HEK293 (cell line): ENCODE results near the gene SSMEM1.
A peak's percentile ranks its signal among the peaks of the same experiment; 100 is the strongest.

Source experiments
- CTCF ChIA-PET: fragments of 350-600 bp; formaldehyde crosslinking; extraction: SDS; loops from one replicate; lab custom pipeline; 2021; ENCODE audit warnings: antibody characterized with exemption; lab: Yijun Ruan, JAX
- POLR2A ChIA-PET: fragments of 300-600 bp; formaldehyde crosslinking; extraction: SDS; loops from one replicate; lab custom pipeline; 2020; ENCODE audit warnings: antibody characterized with exemption, inconsistent platforms; lab: Yijun Ruan, JAX
- H3K27ac ChIP-seq: fragments of 200-500 bp; sonication (Bioruptor generic); 2 replicates; pipeline ENCODE4 v1.5.1; 2014; ENCODE audit warnings: low read depth, low read length, control low read depth, inconsistent platforms; ENCODE audit errors: extremely low read depth
- H3K36me3 ChIP-seq, 2 experiments: fragments of 200-500 bp in 1 of 2; sonication (Bioruptor generic) in 1 of 2; 1 replicate in 1 of 2; 2 replicates in 1 of 2; pipeline ENCODE4 v1.5.1; 2014 to 2017; ENCODE audit warnings: inconsistent platforms in 2 of 2, low read length in 2 of 2; ENCODE audit not compliant: control insufficient read depth in 2 of 2, insufficient read depth in 1 of 2
- H3K4me1 ChIP-seq: fragments of 200-500 bp; sonication (Bioruptor generic); 2 replicates; pipeline ENCODE4 v1.5.1; 2014; ENCODE audit warnings: mild to moderate bottlenecking, low read length, inconsistent platforms; ENCODE audit not compliant: control insufficient read depth, insufficient read depth
- H3K4me3 ChIP-seq: 2 replicates; pipeline ENCODE4 v1.5.1; 2011; ENCODE audit warnings: low read depth, mild to moderate bottlenecking, control low read depth, low read length, moderate library complexity
- H3K9me3 ChIP-seq: fragments of 200-500 bp; sonication (Bioruptor generic); 2 replicates; pipeline ENCODE4 v1.5.1; 2014; ENCODE audit warnings: low read depth, low read length, inconsistent platforms; ENCODE audit not compliant: control insufficient read depth, insufficient read depth
- GFI1B ChIP-seq: fragments of 450-650 bp; formaldehyde crosslinking; IDR thresholded peaks from 2 replicates; pipeline ENCODE4 v1.5.1; 2016; ENCODE audit warnings: missing biosample characterization, missing genetic modification characterization
- HOXD13 ChIP-seq: sonication (generic); formaldehyde crosslinking; IDR thresholded peaks from 2 replicates; pipeline ENCODE4 v1.8.0; 2022; ENCODE audit warnings: missing genetic modification reagents, borderline replicate concordance
- KLF1 ChIP-seq: fragments of 450-650 bp; formaldehyde crosslinking; IDR thresholded peaks from 2 replicates; pipeline ENCODE4 v1.5.1; 2016; ENCODE audit warnings: missing biosample characterization, missing genetic modification characterization
- KLF8 ChIP-seq: fragments of 450-650 bp; formaldehyde crosslinking; IDR thresholded peaks from 2 replicates; pipeline ENCODE4 v1.5.1; 2016; ENCODE audit warnings: missing biosample characterization, missing genetic modification characterization
- SALL2 ChIP-seq: fragments of 450-650 bp; formaldehyde crosslinking; IDR thresholded peaks from 2 replicates; pipeline ENCODE4 v1.5.0; 2017; ENCODE audit warnings: missing biosample characterization, mild to moderate bottlenecking, missing genetic modification characterization, borderline replicate concordance
- ZNF23 ChIP-seq: fragments of 450-650 bp; formaldehyde crosslinking; IDR thresholded peaks from 2 replicates; pipeline ENCODE4 v1.5.1; 2016; ENCODE audit warnings: missing biosample characterization, missing genetic modification characterization, borderline replicate concordance
- ZNF311 ChIP-seq: fragments of 450-650 bp; formaldehyde crosslinking; IDR thresholded peaks from 2 replicates; pipeline ENCODE4 v1.5.1; 2017; ENCODE audit warnings: missing biosample characterization, missing genetic modification characterization, borderline replicate concordance
- ZNF416 ChIP-seq: fragments of 450-650 bp; formaldehyde crosslinking; IDR thresholded peaks from 2 replicates; pipeline ENCODE4 v1.5.1; 2016; ENCODE audit warnings: missing biosample characterization, missing genetic modification characterization
- ZNF510 ChIP-seq: fragments of 450-650 bp; formaldehyde crosslinking; IDR thresholded peaks from 2 replicates; pipeline ENCODE4 v1.5.1; 2018; ENCODE audit warnings: mild to moderate bottlenecking, missing genetic modification characterization, missing biosample characterization; ENCODE audit not compliant: insufficient replicate concordance
- ZNF549 ChIP-seq: fragments of 450-650 bp; IDR thresholded peaks from 2 replicates; pipeline ENCODE4 v1.5.1; 2018; ENCODE audit warnings: missing biosample characterization, missing genetic modification characterization, mild to moderate bottlenecking, inconsistent platforms, moderate library complexity
- ZNF555 ChIP-seq: fragments of 450-650 bp; formaldehyde crosslinking; conservative IDR thresholded peaks from 2 replicates; pipeline ENCODE4 v1.5.1; 2017; ENCODE audit warnings: missing biosample characterization, mild to moderate bottlenecking, missing genetic modification characterization, inconsistent platforms
- ZNF585B ChIP-seq: fragments of 450-650 bp; formaldehyde crosslinking; IDR thresholded peaks from 2 replicates; pipeline ENCODE4 v1.5.1; 2016; ENCODE audit warnings: missing biosample characterization, missing genetic modification characterization
- ZNF624 ChIP-seq: fragments of 450-650 bp; formaldehyde crosslinking; IDR thresholded peaks from 2 replicates; pipeline ENCODE4 v1.5.1; 2017; ENCODE audit warnings: missing biosample characterization, missing genetic modification characterization
- ZNF626 ChIP-seq: fragments of 450-650 bp; sonication (Bioruptor Pico); formaldehyde crosslinking; IDR thresholded peaks from 2 replicates; pipeline ENCODE4 v1.5.1; 2018; ENCODE audit warnings: missing biosample characterization, missing genetic modification characterization, inconsistent platforms
- ZNF658 ChIP-seq: fragments of 450-650 bp; formaldehyde crosslinking; IDR thresholded peaks from 2 replicates; pipeline ENCODE4; 2016; ENCODE audit warnings: missing biosample characterization, missing genetic modification characterization
- ZNF677 ChIP-seq: fragments of 450-650 bp; IDR thresholded peaks from 2 replicates; pipeline ENCODE4 v1.5.0; 2018; ENCODE audit warnings: missing biosample characterization, mild to moderate bottlenecking, missing genetic modification characterization, moderate library complexity
- ZNF768 ChIP-seq: fragments of 450-650 bp; formaldehyde crosslinking; IDR thresholded peaks from 2 replicates; pipeline ENCODE4 v1.5.1; 2018; ENCODE audit warnings: missing biosample characterization, mild to moderate bottlenecking, missing genetic modification characterization
- ZNF830 ChIP-seq: fragments of 450-650 bp; IDR thresholded peaks from 2 replicates; pipeline ENCODE4 v1.5.0; 2018; ENCODE audit warnings: missing biosample characterization, missing genetic modification characterization, low read depth, mild to moderate bottlenecking, moderate library complexity
- ZNF843 ChIP-seq: fragments of 450-650 bp; formaldehyde crosslinking; IDR thresholded peaks from 2 replicates; pipeline ENCODE4 v1.5.1; 2016; ENCODE audit warnings: missing biosample characterization, missing genetic modification characterization
- ZSCAN23 ChIP-seq: fragments of 450-650 bp; formaldehyde crosslinking; IDR thresholded peaks from 2 replicates; pipeline ENCODE4 v1.5.1; 2016; ENCODE audit warnings: missing biosample characterization, missing genetic modification characterization
- TF ChIP-seq, protein P1 (sequence below): fragments of 450-650 bp; formaldehyde crosslinking; IDR thresholded peaks from 2 replicates; pipeline ENCODE4 v1.5.1; 2016; ENCODE audit warnings: missing biosample characterization, missing genetic modification characterization
- TF ChIP-seq, protein P2 (sequence below): sonication (generic); formaldehyde crosslinking; IDR thresholded peaks from 2 replicates; pipeline ENCODE4 v1.8.1; 2022; ENCODE audit warnings: mild to moderate bottlenecking, moderate library complexity, missing genetic modification reagents
- TF ChIP-seq, protein P3 (sequence below): fragments of 450-650 bp; formaldehyde crosslinking; IDR thresholded peaks from 2 replicates; pipeline ENCODE4 v1.5.1; 2017; ENCODE audit warnings: missing biosample characterization, missing genetic modification characterization
- TF ChIP-seq, protein P4 (sequence below): fragments of 450-650 bp; formaldehyde crosslinking; optimal IDR thresholded peaks from 2 replicates; pipeline ENCODE3; 2016; ENCODE audit warnings: missing biosample characterization, mild to moderate bottlenecking, missing genetic modification characterization
- TF ChIP-seq, protein P5 (sequence below): fragments of 450-650 bp; formaldehyde crosslinking; IDR thresholded peaks from 2 replicates; pipeline ENCODE4 v1.5.1; 2016; ENCODE audit warnings: missing biosample characterization, missing genetic modification characterization

The SSMEM1 gene

DNA sequence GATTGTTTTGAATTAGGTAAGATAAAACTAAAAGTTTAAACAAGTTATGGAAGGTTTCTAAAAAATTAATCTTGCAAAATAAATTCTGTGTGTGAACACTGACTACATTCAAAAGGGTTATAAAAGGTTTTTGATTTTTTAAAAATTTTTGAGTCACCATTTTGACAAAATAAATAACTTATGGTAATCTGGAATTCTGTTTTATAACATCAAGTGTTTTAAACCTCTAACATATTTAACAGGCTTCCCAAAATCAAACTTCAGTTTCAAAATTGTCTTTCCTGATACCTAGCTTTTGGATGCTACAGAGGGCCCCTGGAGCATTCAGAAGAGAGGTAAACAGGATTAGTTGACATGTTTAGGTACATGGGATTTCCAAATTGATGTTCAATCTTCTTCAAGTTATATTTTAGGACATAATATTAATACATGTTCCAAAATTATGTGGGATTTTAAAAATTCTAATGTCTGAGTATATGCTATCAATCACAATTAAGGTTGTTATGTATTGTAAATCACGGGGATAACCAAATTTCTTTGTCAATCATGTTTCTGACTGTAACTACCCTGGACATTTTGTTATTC lies 50.9 kb downstream of the SSMEM1 start (continued):
- TF ChIP-seq ZNF843 (tag by site-specific recombination) (no peak), ZNF555 (tag by site-specific recombination) (0 out of 2 replicates have a peak, but pooled peaks have one; percentile 4), ZNF626 (tag by site-specific recombination) (0 out of 2 replicates have a peak, but pooled peaks have one; percentile 53), SALL2 (tag by site-specific recombination) (no peak), KLF1 (tag by site-specific recombination) (no peak), ZNF549 (tag by site-specific recombination) (peak; percentile 39; the same call in 1 of the 2 replicates)
- TF ChIP-seq, protein P1, sequence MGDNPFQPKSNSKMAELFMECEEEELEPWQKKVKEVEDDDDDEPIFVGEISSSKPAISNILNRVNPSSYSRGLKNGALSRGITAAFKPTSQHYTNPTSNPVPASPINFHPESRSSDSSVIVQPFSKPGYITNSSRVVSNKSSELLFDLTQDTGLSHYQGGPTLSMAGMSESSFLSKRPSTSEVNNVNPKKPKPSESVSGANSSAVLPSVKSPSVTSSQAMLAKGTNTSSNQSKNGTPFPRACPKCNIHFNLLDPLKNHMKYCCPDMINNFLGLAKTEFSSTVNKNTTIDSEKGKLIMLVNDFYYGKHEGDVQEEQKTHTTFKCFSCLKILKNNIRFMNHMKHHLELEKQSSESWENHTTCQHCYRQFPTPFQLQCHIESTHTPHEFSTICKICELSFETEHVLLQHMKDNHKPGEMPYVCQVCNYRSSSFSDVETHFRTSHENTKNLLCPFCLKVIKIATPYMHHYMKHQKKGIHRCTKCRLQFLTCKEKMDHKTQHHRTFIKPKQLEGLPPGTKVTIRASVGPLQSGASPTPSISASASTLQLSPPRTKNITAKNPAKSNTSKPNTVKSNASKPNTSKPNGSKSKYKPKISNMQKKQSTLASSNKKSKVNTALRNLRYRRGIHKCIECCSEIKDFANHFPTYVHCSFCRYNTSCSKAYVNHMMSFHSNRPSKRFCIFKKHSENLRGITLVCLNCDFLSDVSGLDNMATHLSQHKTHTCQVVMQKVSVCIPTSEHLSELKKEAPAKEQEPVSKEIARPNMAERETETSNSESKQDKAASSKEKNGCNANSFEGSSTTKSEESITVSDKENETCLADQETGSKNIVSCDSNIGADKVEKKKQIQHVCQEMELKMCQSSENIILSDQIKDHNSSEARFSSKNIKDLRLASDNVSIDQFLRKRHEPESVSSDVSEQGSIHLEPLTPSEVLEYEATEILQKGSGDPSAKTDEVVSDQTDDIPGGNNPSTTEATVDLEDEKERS, result peak; percentile 89; the same call in 1 of the 2 replicates
- TF ChIP-seq, all 188 proteins: peak for 6

DNA sequence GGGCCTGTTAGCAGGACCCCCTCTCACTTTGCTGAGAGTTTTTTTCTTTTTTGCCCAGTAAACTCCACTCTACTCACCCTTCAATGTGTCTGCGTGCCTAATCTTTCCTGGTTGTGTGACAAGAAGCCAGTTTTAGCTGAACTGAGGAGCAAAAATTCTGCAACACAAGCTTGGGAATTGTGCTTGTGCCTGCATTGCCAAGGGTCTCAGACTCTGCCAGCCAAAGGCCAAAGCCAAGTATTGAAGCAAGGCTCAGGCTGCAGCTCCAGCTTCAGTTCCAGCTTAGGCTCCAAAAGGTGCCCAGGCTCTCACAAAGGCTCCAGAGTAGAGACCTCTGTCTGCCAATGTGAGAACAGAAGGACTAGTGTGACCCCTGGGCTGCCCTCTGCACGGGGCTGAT lies 54.8 kb downstream of the SSMEM1 start:
- ChIA-PET POLR2A (no interaction called here), CTCF (interaction anchor here (0.5 kb wide), 1 partner anchor 98 kb away, joined by 4 read pairs; no protein-coding TSS in a partner anchor)
- no peak overlapping the region for H3K27ac ChIP-seq
- TF ChIP-seq ZNF677, result no peak
- no peak for TF ChIP-seq ZNF768 (tag by site-specific recombination)
- TF ChIP-seq, protein P2, sequence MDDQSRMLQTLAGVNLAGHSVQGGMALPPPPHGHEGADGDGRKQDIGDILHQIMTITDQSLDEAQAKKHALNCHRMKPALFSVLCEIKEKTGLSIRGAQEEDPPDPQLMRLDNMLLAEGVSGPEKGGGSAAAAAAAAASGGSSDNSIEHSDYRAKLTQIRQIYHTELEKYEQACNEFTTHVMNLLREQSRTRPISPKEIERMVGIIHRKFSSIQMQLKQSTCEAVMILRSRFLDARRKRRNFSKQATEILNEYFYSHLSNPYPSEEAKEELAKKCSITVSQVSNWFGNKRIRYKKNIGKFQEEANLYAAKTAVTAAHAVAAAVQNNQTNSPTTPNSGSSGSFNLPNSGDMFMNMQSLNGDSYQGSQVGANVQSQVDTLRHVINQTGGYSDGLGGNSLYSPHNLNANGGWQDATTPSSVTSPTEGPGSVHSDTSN (CRISPR knock-in tag), result no peak
- TF ChIP-seq ZNF510, result no peak
- TF ChIP-seq ZNF416 (tag by site-specific recombination), result no peak
- no peak for TF ChIP-seq HOXD13 (CRISPR knock-in tag)
- TF ChIP-seq, protein P3, sequence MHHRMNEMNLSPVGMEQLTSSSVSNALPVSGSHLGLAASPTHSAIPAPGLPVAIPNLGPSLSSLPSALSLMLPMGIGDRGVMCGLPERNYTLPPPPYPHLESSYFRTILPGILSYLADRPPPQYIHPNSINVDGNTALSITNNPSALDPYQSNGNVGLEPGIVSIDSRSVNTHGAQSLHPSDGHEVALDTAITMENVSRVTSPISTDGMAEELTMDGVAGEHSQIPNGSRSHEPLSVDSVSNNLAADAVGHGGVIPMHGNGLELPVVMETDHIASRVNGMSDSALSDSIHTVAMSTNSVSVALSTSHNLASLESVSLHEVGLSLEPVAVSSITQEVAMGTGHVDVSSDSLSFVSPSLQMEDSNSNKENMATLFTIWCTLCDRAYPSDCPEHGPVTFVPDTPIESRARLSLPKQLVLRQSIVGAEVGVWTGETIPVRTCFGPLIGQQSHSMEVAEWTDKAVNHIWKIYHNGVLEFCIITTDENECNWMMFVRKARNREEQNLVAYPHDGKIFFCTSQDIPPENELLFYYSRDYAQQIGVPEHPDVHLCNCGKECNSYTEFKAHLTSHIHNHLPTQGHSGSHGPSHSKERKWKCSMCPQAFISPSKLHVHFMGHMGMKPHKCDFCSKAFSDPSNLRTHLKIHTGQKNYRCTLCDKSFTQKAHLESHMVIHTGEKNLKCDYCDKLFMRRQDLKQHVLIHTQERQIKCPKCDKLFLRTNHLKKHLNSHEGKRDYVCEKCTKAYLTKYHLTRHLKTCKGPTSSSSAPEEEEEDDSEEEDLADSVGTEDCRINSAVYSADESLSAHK, result no peak
- TF ChIP-seq, protein P4, sequence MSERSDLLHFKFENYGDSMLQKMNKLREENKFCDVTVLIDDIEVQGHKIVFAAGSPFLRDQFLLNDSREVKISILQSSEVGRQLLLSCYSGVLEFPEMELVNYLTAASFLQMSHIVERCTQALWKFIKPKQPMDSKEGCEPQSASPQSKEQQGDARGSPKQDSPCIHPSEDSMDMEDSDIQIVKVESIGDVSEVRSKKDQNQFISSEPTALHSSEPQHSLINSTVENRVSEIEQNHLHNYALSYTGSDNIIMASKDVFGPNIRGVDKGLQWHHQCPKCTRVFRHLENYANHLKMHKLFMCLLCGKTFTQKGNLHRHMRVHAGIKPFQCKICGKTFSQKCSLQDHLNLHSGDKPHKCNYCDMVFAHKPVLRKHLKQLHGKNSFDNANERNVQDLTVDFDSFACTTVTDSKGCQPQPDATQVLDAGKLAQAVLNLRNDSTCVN (tag by site-specific recombination), result no peak
- no peak for TF ChIP-seq ZNF311 (tag by site-specific recombination)
- TF ChIP-seq, protein P5, sequence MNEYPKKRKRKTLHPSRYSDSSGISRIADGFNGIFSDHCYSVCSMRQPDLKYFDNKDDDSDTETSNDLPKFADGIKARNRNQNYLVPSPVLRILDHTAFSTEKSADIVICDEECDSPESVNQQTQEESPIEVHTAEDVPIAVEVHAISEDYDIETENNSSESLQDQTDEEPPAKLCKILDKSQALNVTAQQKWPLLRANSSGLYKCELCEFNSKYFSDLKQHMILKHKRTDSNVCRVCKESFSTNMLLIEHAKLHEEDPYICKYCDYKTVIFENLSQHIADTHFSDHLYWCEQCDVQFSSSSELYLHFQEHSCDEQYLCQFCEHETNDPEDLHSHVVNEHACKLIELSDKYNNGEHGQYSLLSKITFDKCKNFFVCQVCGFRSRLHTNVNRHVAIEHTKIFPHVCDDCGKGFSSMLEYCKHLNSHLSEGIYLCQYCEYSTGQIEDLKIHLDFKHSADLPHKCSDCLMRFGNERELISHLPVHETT, result no peak
- TF ChIP-seq ZNF585B, result no peak
- TF ChIP-seq ZNF624, result no peak
- no peak for TF ChIP-seq ZNF830
- TF ChIP-seq ZNF23, result no peak
- TF ChIP-seq KLF8 (tag by site-specific recombination), result no peak
- TF ChIP-seq ZSCAN23 (tag by site-specific recombination), result no peak
- no peak for TF ChIP-seq GFI1B (tag by site-specific recombination)
- no peak for TF ChIP-seq ZNF658 (tag by site-specific recombination)
- H3K9me3 ChIP-seq, result no peaks in the 10 kb centered on the region
- H3K4me1 ChIP-seq, result no peaks in the 10 kb centered on the region
- no peak overlapping the region for H3K4me3 ChIP-seq
- H3K36me3 ChIP-seq, result no peaks in the 10 kb centered on the region
